Activated gamma-delta T cell (primary cell): ENCODE results near the gene ANXA6.

Source experiments
- DNase-seq: peaks from one replicate; lab custom pipeline; 2025; lab: John Stamatoyannopoulos, UW

The ANXA6 gene

GRCh38 chr5:151063142-151063989, 94.2 kb downstream of the ANXA6 start:
- no peak for DNase-seq

GRCh38 chr5:151062405-151063141, 95.0 kb downstream of the ANXA6 start:
- no peak for DNase-seq

DNA sequence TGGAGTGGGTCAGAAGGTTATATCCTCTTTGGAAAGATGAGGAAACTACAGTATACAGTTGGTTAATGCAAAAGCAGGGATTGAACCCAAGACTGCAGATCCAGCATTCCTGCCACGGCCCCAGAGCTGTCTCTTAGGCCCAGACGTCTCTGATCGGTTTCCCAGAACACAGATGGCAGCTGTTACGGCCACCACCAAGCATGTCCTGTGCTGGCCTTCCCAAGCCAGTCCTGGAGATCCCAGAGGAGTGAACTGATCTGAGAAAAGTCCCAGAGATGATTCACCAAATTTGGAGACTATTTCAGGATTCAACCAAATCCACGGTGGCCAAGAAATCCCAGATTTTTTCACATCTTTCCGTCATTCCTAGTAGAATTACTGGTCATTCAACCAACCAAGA, 96.8 kb downstream of the ANXA6 start:
- no peak for DNase-seq

DNA sequence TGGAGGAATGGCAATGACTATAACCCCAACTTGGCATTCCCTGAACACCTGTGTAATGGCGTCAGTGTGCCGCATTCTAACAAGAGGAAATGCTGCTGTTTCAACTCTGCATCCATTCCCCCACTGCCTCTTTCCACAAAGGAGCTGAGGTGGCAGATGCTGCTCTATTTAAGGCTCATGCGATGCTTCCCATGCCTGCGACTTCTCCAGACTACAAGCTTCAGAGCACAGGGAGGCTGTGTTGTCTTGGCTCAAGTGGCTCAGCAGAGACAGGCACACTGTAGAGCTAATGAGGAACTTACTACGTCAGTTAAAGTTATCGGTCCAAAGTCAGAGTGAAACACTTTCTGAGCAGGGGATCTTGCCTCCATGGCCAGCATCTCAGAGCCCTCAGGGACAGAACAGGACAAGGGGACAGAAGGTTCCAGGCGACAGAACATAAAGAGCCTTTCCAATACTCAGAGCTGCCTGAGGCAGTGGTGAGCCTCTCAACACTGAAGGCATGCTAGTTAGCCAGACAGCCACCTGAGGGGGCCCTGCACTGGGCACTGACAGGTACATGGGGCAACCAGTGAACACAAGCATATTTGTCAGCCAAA, 98.6 kb downstream of the ANXA6 start:
- no peak for DNase-seq

- no peak for DNase-seq
Measured at GRCh38 chr5:151058301-151058700, 99.3 kb downstream of the ANXA6 start.

GRCh38 chr5:151056379-151057325, 100.9 kb downstream of the ANXA6 start:
- no peak for DNase-seq

GRCh38 chr5:151055336-151055735, 102.2 kb downstream of the ANXA6 start:
- DNase-seq = no peak

DNA sequence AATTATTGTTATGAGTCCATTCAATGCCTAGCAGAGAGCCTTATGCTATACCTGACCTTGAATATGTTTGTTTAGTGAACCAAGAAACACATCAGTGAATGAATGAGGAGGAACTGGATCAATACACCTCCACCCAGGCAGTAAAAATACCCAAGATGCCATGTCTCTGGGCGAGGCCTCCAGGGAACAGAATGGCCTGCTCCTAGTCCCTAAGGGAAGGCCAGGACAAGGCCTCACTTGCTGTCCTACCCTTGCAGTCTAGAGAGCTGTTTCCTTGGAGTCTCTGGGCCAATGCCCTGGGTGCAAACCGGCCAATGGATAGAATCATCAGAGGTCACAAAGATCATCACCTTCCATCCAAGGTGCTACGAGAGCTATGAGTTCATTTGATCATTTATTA, 102.9 kb downstream of the ANXA6 start:
- DNase-seq = no peak

- DNase-seq = no peak
Measured at GRCh38 chr5:151053796-151054462, 103.7 kb downstream of the ANXA6 start.

DNA sequence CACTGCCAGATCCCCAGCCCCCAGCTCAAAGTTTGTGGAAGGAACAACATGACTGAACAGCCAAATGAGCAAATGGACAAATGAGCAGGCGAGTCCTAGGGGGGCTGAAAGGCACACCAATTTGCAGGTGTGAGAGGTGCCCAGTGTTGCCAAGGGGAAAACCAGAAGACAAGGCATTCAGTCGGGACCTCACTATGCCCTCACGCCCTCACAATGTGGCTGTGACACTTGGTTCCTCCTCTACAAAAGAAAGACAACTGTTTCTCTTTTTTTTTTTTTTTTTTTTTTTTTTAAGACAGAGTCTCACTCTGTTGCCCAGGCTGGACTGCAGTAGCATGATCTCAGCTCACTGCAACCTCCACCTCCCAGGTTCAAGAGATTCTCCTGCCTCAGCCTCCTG, 104.7 kb downstream of the ANXA6 start:
- DNase-seq = no peak

GRCh38 chr5:151051931-151052608, 105.5 kb downstream of the ANXA6 start:
- no peak for DNase-seq

- no peak for DNase-seq
Measured at GRCh38 chr5:151051066-151051930, 106.3 kb downstream of the ANXA6 start.
